Measurements from ENCODE around the gene CDKN1B. TPM values are rescaled to one million over a fixed set of nuclear protein-coding genes. Genes with fewer than 3 reads are reported as not detected.

CDKN1B gene
- total RNA-seq, 1 experiment from 2014 or later, result 27.7 TPM

DNA sequence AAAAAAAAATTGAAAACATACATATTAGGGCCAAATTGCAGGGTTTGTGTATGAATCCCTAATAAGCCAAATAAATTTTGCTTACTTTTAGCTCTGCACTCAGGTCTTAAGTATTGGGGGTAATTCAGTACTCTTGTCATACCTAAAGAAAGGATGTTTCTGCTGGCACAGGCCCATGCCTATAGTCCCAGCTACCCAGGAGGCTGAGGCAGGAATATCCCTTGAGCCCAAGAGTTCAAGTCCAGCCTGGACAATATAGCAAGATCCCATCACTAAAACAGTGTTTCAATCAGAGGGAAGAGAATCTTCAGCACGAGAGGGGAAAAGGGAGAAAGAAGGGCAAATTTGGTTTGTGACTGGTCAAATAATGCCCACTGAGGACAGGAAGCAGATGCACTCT, 17.8 kb upstream of the CDKN1B start:
- Histone ChIP-seq H3K79me2 (ENCODE audit: insufficient read depth, low read length) (no peaks in the 10 kb centered on the region), H3K56ac (ENCODE audit: insufficient read length, low read depth, low read length) (no peak overlapping the region), H2BK5ac (ENCODE audit: insufficient read length, low read length) (no peak overlapping the region), H4K20me1 (ENCODE audit: control insufficient read depth, insufficient read depth, insufficient read length) (no peaks in the 10 kb centered on the region), H3K4ac (ENCODE audit: low read depth, low read length) (no peak overlapping the region), H4K91ac (ENCODE audit: insufficient read length, low read depth, low read length) (no peak overlapping the region), H3K18ac (ENCODE audit: insufficient read length, low read depth, low read length) (no peak overlapping the region), H3K14ac (ENCODE audit: insufficient read depth, low read length) (no peak overlapping the region), H2BK120ac (ENCODE audit: low read depth, low read length, poor library complexity, severe bottlenecking) (no peak overlapping the region), H3K23me2 (ENCODE audit: insufficient read length, low read depth, low read length, poor library complexity, severe bottlenecking) (peaks cover 8% of the 10 kb centered on the region), H2BK15ac (ENCODE audit: low read depth, low read length) (no peak overlapping the region), H3K9ac (ENCODE audit: extremely low read depth, insufficient read length, low read length) (no peak overlapping the region), H2BK12ac (ENCODE audit: insufficient read length, low read depth, low read length) (no peak overlapping the region), H3K9me3 (ENCODE audit: control insufficient read depth, low read depth, low read length) (no peaks in the 10 kb centered on the region), H3K4me1 (ENCODE audit: insufficient read depth, low read length) (no peaks in the 10 kb centered on the region; the same call in 1 of the 2 replicates), H2BK20ac (ENCODE audit: low read depth, low read length, poor library complexity, severe bottlenecking) (no peak overlapping the region), H3K27me3 (ENCODE audit: insufficient read depth, low read length) (no peaks in the 10 kb centered on the region), H4K8ac (replicated peaks; ENCODE audit: insufficient read length, low read depth, low read length) (no peak overlapping the region), H3K27ac (ENCODE audit: insufficient read length, low read depth, low read length) (no peak overlapping the region), H3K79me1 (ENCODE audit: insufficient read depth, low read depth, low read length, poor library complexity, severe bottlenecking) (no peaks in the 10 kb centered on the region), H2AFZ (ENCODE audit: low read length) (no peak overlapping the region), H3K23ac (ENCODE audit: insufficient read length, low read depth, low read length) (no peak overlapping the region), H4K5ac (ENCODE audit: insufficient read length, low read depth, low read length) (no peak overlapping the region), H2AK5ac (ENCODE audit: insufficient read length, low read length) (no peak overlapping the region), H3T11ph (ENCODE audit: low read length) (no peak overlapping the region), H3K4me2 (ENCODE audit: insufficient read depth, insufficient read length, low read length) (no peak overlapping the region)
- Mint-ChIP-seq H3K27ac (peak overlapping the region in 1 of 3 experiments; percentile 37; a peak in 1 of 7 replicates), H3K9me3 (peaks cover 0 to 3% of the 10 kb centered on the region in 2 experiments; a peak in 1 of 5 replicates), H3K4me1 (peaks cover 31 to 36% of the 10 kb centered on the region in 2 experiments), H3K36me3 (ENCODE audit: insufficient read depth in 1 of 3, low read depth in 3 of 3) (no peaks in the 10 kb centered on the region; a peak in 1 of 7 replicates), H3K27me3 (ENCODE audit: low read depth) (no peaks in the 10 kb centered on the region), H3K4me3 (no peak overlapping the region)
- no peak for DNase-seq
- TF ChIP-seq, protein P1, sequence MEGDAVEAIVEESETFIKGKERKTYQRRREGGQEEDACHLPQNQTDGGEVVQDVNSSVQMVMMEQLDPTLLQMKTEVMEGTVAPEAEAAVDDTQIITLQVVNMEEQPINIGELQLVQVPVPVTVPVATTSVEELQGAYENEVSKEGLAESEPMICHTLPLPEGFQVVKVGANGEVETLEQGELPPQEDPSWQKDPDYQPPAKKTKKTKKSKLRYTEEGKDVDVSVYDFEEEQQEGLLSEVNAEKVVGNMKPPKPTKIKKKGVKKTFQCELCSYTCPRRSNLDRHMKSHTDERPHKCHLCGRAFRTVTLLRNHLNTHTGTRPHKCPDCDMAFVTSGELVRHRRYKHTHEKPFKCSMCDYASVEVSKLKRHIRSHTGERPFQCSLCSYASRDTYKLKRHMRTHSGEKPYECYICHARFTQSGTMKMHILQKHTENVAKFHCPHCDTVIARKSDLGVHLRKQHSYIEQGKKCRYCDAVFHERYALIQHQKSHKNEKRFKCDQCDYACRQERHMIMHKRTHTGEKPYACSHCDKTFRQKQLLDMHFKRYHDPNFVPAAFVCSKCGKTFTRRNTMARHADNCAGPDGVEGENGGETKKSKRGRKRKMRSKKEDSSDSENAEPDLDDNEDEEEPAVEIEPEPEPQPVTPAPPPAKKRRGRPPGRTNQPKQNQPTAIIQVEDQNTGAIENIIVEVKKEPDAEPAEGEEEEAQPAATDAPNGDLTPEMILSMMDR (conservative IDR thresholded peaks at IDR 0.05), result no peak
- no CpG with 5 or more reads among the region's 1 CpG for WGBS (ENCODE audit: extremely low coverage, insufficient read length, low lambda C conversion rate)

Measured in H9 (cell line).